Suppressor macrophage (primary cell): ENCODE measurements around the gene TRIM64C.
"Not testable (repeated sequence)": the region's sequence is repeated elsewhere in the genome, so short reads cannot be mapped to it uniquely, and the experiment has no call there.

Source experiments
- DNase-seq, 4 experiments: peaks; one replicate each; pipeline ENCODE4 v3.0.0-alpha.2; 2020 to 2022
- total RNA-seq, 17 experiments: gene quantifications; one replicate each; lab custom pipeline; 2026; ENCODE audit warnings: mixed read lengths in 6 of 17, inconsistent platforms in 3 of 17; lab: John Stamatoyannopoulos, UW

TRIM64C gene
- 0 to 0.44 (median 0) reads per million in 17 experiments for total RNA-seq

GRCh38 chr11:49059012-49059411, at the start of gene TRIM64C:
TRIM64C (minus strand) TSS chr11:49059112; CDS start chr11:49059112, 0 bp downstream.
- DNase-seq, result not testable (repeated sequence)

GRCh38 chr11:49102356-49102755, 43.4 kb upstream of the TRIM64C start:
- DNase-seq, result not testable (repeated sequence)

GRCh38 chr11:49069897-49070296, 11.0 kb upstream of the TRIM64C start:
- not testable (repeated sequence) for DNase-seq

GRCh38 chr11:49049821-49050220, 9.1 kb downstream of the TRIM64C start:
- not testable (repeated sequence) for DNase-seq

- not testable (repeated sequence) for DNase-seq
Observed at GRCh38 chr11:49048229-49048628, 10.7 kb downstream of the TRIM64C start.

GRCh38 chr11:49028523-49028922, 30.4 kb downstream of the TRIM64C start, which contains the start of gene TRIM49B:
TRIM49B (plus strand) TSS chr11:49028823; CDS start chr11:49031600, 2,777 bp downstream.
- not testable (repeated sequence) for DNase-seq
